ENCODE results near the gene SEMA6D.

The SEMA6D gene

DNA sequence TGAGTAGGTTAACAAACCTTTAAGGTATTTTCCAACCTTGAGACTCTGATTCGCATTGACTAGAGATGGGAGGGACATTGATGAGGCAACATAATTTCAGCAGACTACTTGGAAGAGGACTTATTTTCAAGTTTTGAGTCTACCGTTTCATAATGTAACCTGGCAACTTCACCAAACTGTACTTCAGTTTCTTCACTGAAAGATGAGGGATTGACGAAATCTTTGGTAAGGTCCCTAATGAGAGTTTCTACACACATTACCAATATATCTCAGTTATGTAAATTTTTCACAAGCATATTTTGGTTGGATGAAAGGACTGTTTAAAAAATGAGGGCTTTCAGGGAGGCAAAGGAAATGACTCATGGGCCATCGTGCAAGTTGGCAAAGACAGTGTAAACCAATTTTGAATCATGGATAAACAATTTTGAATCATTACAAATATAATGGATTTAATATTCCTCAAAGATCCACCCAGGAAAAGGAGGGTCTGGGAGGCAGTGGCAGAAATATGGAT lies 28.7 kb upstream of the SEMA6D start:
- no peaks in the 10 kb centered on the region for H4K20me1 ChIP-seq (ENCODE audit: control insufficient read depth, insufficient read depth, low read depth, low read length)
- no peak overlapping the region for H3K27ac ChIP-seq (ENCODE audit: low read depth, low read length)
- no peaks in the 10 kb centered on the region for H3F3A ChIP-seq (ENCODE audit: control insufficient read depth, insufficient read depth)

GRCh38 chr15:47689660-47690059 lies 27.6 kb upstream of the SEMA6D start:
- Histone ChIP-seq H3K79me2 (ENCODE audit: control insufficient read depth, low read length) (no peaks in the 10 kb centered on the region), H3K4me1 (ENCODE audit: control insufficient read depth, low read length) (no peaks in the 10 kb centered on the region), H3K27ac (ENCODE audit: low read depth, low read length) (no peak overlapping the region)

More for the DNA sequence above, 28.7 kb upstream of the SEMA6D start:
- Histone ChIP-seq H3K79me2 (ENCODE audit: control insufficient read depth, low read length) (no peaks in the 10 kb centered on the region), H3K9me2 (replicated peaks; ENCODE audit: control insufficient read depth, low read length) (no peaks in the 10 kb centered on the region), H3K4me2 (ENCODE audit: low read length) (no peak overlapping the region), H3K27me3 (ENCODE audit: control insufficient read depth, low read length) (no peaks in the 10 kb centered on the region; the same call in 1 of the 2 replicates), H3K4me1 (ENCODE audit: control insufficient read depth, low read length) (no peaks in the 10 kb centered on the region), H3K9me3 (ENCODE audit: control insufficient read depth, insufficient read depth, low read length) (no peaks in the 10 kb centered on the region), H3K36me3 (ENCODE audit: control insufficient read depth, low read length) (no peaks in the 10 kb centered on the region), H3K4me3 (ENCODE audit: low read length) (no peak overlapping the region)
- no peak for TF ChIP-seq EZH2phosphoT487 (IDR thresholded peaks at IDR 0.05; ENCODE audit: borderline replicate concordance, low read length)
- no peak for TF ChIP-seq CTCF (IDR thresholded peaks at IDR 0.05; ENCODE audit: low read depth, low read length, poor library complexity, severe bottlenecking)

GRCh38 chr15:47691882-47692281 lies 25.4 kb upstream of the SEMA6D start:
- H3K9me3 ChIP-seq (ENCODE audit: control insufficient read depth, insufficient read depth, low read length): no peaks in the 10 kb centered on the region
- H3K9me2 ChIP-seq (replicated peaks; ENCODE audit: control insufficient read depth, low read length): no peaks in the 10 kb centered on the region
- TF ChIP-seq EZH2phosphoT487 (IDR thresholded peaks at IDR 0.05; ENCODE audit: borderline replicate concordance, low read length): no peak
- no peaks in the 10 kb centered on the region for H3K36me3 ChIP-seq (ENCODE audit: control insufficient read depth, low read length)
- H3K4me1 ChIP-seq (ENCODE audit: control insufficient read depth, low read length): no peaks in the 10 kb centered on the region
- H3K4me3 ChIP-seq (ENCODE audit: low read length): no peak overlapping the region
- H4K20me1 ChIP-seq (ENCODE audit: control insufficient read depth, insufficient read depth, low read depth, low read length): no peaks in the 10 kb centered on the region
- no peaks in the 10 kb centered on the region for H3F3A ChIP-seq (ENCODE audit: control insufficient read depth, insufficient read depth)
- no peak overlapping the region for H3K27ac ChIP-seq (ENCODE audit: low read depth, low read length)
- no peaks in the 10 kb centered on the region for H3K79me2 ChIP-seq (ENCODE audit: control insufficient read depth, low read length)
- H3K27me3 ChIP-seq (ENCODE audit: control insufficient read depth, low read length): no peaks in the 10 kb centered on the region; the same call in 1 of the 2 replicates
- no peak overlapping the region for H3K4me2 ChIP-seq (ENCODE audit: low read length)

More at GRCh38 chr15:47689660-47690059, 27.6 kb upstream of the SEMA6D start:
- no peaks in the 10 kb centered on the region for H3K9me2 ChIP-seq (replicated peaks; ENCODE audit: control insufficient read depth, low read length)
- H3K9me3 ChIP-seq (ENCODE audit: control insufficient read depth, insufficient read depth, low read length): no peaks in the 10 kb centered on the region
- no peaks in the 10 kb centered on the region for H4K20me1 ChIP-seq (ENCODE audit: control insufficient read depth, insufficient read depth, low read depth, low read length)
- H3K27me3 ChIP-seq (ENCODE audit: control insufficient read depth, low read length): no peaks in the 10 kb centered on the region; the same call in 1 of the 2 replicates
- H3K36me3 ChIP-seq (ENCODE audit: control insufficient read depth, low read length): no peaks in the 10 kb centered on the region
- H3K4me2 ChIP-seq (ENCODE audit: low read length): no peak overlapping the region
- no peak overlapping the region for H3K4me3 ChIP-seq (ENCODE audit: low read length)
- H3F3A ChIP-seq (ENCODE audit: control insufficient read depth, insufficient read depth): no peaks in the 10 kb centered on the region
- TF ChIP-seq EZH2phosphoT487 (IDR thresholded peaks at IDR 0.05; ENCODE audit: borderline replicate concordance, low read length) (no peak), CTCF (IDR thresholded peaks at IDR 0.05; ENCODE audit: low read depth, low read length, poor library complexity, severe bottlenecking) (no peak)

GRCh38 chr15:47696351-47696750 lies 21.0 kb upstream of the SEMA6D start:
- Histone ChIP-seq H3K9me2 (replicated peaks; ENCODE audit: control insufficient read depth, low read length) (no peaks in the 10 kb centered on the region), H3K36me3 (ENCODE audit: control insufficient read depth, low read length) (no peaks in the 10 kb centered on the region), H3K4me1 (ENCODE audit: control insufficient read depth, low read length) (no peaks in the 10 kb centered on the region), H3K4me2 (ENCODE audit: low read length) (no peak overlapping the region), H4K20me1 (ENCODE audit: control insufficient read depth, insufficient read depth, low read depth, low read length) (no peaks in the 10 kb centered on the region), H3K4me3 (ENCODE audit: low read length) (no peak overlapping the region), H3K79me2 (ENCODE audit: control insufficient read depth, low read length) (no peaks in the 10 kb centered on the region), H3K27ac (ENCODE audit: low read depth, low read length) (no peak overlapping the region), H3K9me3 (ENCODE audit: control insufficient read depth, insufficient read depth, low read length) (no peaks in the 10 kb centered on the region), H3K27me3 (ENCODE audit: control insufficient read depth, low read length) (no peaks in the 10 kb centered on the region), H3F3A (ENCODE audit: control insufficient read depth, insufficient read depth) (no peaks in the 10 kb centered on the region)
- TF ChIP-seq CTCF (IDR thresholded peaks at IDR 0.05; ENCODE audit: low read depth, low read length, poor library complexity, severe bottlenecking): no peak
- no peak for TF ChIP-seq EZH2phosphoT487 (IDR thresholded peaks at IDR 0.05; ENCODE audit: borderline replicate concordance, low read length)
